Uterus (tissue), 2 donors: ENCODE data around the gene RDH14.

Source experiments
- POLR2A ChIP-seq, 2 donors: fragments of 450-650 bp; IDR thresholded peaks; one replicate each; pipeline ENCODE4 v1.6.1; 2016; ENCODE audit warnings: antibody characterized with exemption in 2 of 2, mild to moderate bottlenecking in 1 of 2, moderate library complexity in 1 of 2
- TF ChIP-seq, protein P1 (sequence below), 4 experiments: fragments of 200-600 bp in 2 of 4; fragments of 450-650 bp in 2 of 4; sonication (generic) in 2 of 4; IDR thresholded peaks; one replicate each; pipeline ENCODE4 v1.5.1; 2016 to 2019; ENCODE audit warnings: antibody characterized with exemption in 4 of 4, mild to moderate bottlenecking in 2 of 4, moderate library complexity in 1 of 4

DNA sequence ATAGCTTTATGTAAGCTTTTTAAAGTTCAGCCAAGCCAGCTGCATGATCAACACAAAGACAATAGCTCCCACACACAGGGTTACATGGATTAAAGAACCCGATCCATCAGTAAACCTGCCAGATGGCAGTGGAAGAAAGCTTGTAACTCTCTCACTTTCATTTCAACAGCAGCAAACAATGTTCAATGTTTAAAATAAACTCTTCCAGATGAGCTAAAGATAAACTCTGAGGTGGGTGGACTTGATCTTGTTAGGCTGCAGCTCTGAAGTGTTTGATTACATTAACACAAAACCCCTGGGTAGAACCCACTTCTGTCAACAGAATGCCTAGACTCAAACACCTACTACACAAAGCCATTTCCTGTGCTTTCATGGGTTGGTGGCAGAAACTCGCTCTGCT lies 13.9 kb downstream of the RDH14 start:
- TF ChIP-seq, protein P1, sequence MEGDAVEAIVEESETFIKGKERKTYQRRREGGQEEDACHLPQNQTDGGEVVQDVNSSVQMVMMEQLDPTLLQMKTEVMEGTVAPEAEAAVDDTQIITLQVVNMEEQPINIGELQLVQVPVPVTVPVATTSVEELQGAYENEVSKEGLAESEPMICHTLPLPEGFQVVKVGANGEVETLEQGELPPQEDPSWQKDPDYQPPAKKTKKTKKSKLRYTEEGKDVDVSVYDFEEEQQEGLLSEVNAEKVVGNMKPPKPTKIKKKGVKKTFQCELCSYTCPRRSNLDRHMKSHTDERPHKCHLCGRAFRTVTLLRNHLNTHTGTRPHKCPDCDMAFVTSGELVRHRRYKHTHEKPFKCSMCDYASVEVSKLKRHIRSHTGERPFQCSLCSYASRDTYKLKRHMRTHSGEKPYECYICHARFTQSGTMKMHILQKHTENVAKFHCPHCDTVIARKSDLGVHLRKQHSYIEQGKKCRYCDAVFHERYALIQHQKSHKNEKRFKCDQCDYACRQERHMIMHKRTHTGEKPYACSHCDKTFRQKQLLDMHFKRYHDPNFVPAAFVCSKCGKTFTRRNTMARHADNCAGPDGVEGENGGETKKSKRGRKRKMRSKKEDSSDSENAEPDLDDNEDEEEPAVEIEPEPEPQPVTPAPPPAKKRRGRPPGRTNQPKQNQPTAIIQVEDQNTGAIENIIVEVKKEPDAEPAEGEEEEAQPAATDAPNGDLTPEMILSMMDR (IDR thresholded peaks at IDR 0.05): no peak
- no peak for TF ChIP-seq POLR2A (IDR thresholded peaks at IDR 0.05)
